Forelimb muscle (tissue), 1 donor: ENCODE results near the gene PLAGL1. TPM values are rescaled to one million over a fixed set of nuclear protein-coding genes. Genes with fewer than 3 reads are reported as not detected.
"Not testable (repeated sequence)": the region's sequence is repeated elsewhere in the genome, so short reads cannot be mapped to it uniquely, and the experiment has no call there.

Source experiments
- DNase-seq: peaks from one replicate; pipeline ENCODE4 v3.0.0-alpha.2; 2013; ENCODE audit warnings: low read depth
- polyA plus RNA-seq: library from polyadenylated mRNA; unstranded; fragments of 120-200 nt; gene quantifications from one replicate; pipeline ENCODE4 v1.2.1, GENCODE V29; 2013; ENCODE audit not compliant: insufficient read length

Gene PLAGL1
- polyA plus RNA-seq, 1 donor = 299 TPM

- DNase-seq = not testable (repeated sequence)
Observed at GRCh38 chr6:144009628-144010027, 1.6 kb upstream of the PLAGL1 start.

- DNase-seq = no peak
Observed at GRCh38 chr6:144008846-144009245, 787 bp upstream of the PLAGL1 start.

- no peak for DNase-seq
Observed at GRCh38 chr6:144007478-144008119, 460 bp downstream of the PLAGL1 start.

GRCh38 chr6:144006736-144007477, 1.2 kb downstream of the PLAGL1 start:
- no peak for DNase-seq

- DNase-seq = no peak
Observed at GRCh38 chr6:143999406-143999805, 8.7 kb downstream of the PLAGL1 start.

GRCh38 chr6:143998686-143999085, 9.4 kb downstream of the PLAGL1 start:
- no peak for DNase-seq

- no peak for DNase-seq
Observed at GRCh38 chr6:143993965-143994646, 14.0 kb downstream of the PLAGL1 start.

- DNase-seq = no peak
Observed at GRCh38 chr6:143992285-143992684, 15.8 kb downstream of the PLAGL1 start.

GRCh38 chr6:143986463-143987065, 21.5 kb downstream of the PLAGL1 start:
- no peak for DNase-seq

GRCh38 chr6:143984666-143985065, 23.4 kb downstream of the PLAGL1 start:
- no peak for DNase-seq

GRCh38 chr6:143982968-143983367, 25.1 kb downstream of the PLAGL1 start:
- no peak for DNase-seq

- no peak for DNase-seq
Observed at GRCh38 chr6:143980921-143981320, 27.1 kb downstream of the PLAGL1 start.

- no peak for DNase-seq
Observed at GRCh38 chr6:143976806-143977349, 31.2 kb downstream of the PLAGL1 start.

GRCh38 chr6:143974089-143974488, 34.0 kb downstream of the PLAGL1 start:
- DNase-seq = no peak

- DNase-seq = no peak
Observed at GRCh38 chr6:143973097-143973966, 34.7 kb downstream of the PLAGL1 start.

GRCh38 chr6:143971482-143972205, 36.4 kb downstream of the PLAGL1 start:
- no peak for DNase-seq

GRCh38 chr6:143970456-143971218, 37.4 kb downstream of the PLAGL1 start:
- peak; percentile 71 for DNase-seq

GRCh38 chr6:143969077-143969476, 39.0 kb downstream of the PLAGL1 start:
- no peak for DNase-seq

- peak; percentile 43 for DNase-seq
Observed at GRCh38 chr6:143967706-143968376, 40.2 kb downstream of the PLAGL1 start.
